ENCODE results near the gene LRRC71. TPM values are rescaled to one million over a fixed set of nuclear protein-coding genes. Genes with fewer than 3 reads are reported as not detected.

LRRC71 gene
- total and polyA plus RNA-seq, 2 donors from 2014 or later: 0.19 to 0.50 TPM

DNA sequence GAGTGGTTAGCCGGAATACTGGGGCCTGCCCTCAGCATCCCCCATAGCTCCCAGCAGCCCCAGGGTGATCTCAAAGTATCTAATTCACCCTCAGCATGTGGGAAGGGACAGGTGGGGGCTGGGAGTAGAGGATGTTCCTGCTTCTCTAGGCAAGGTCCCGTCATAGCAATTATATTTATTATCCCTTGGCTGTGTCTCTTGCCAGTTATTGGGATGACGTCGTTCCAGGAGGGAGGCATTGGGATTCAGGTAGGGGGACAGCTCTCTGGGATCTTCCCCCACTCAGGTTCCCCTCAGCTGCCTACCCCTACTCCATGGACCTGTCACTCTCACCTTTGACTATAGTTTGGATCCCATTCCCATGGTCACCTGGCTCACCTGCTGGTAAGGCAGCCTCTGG, 38.8 kb upstream of the LRRC71 start:
- no peak overlapping the region for H3K4me3 ChIP-seq (ENCODE audit: low read length in 3 of 3)
- H3K9me3 ChIP-seq (ENCODE audit: control insufficient read depth in 2 of 3, insufficient read depth in 1 of 3, low read length in 3 of 3): no peaks in the 10 kb centered on the region
- H3K4me1 ChIP-seq (ENCODE audit: control insufficient read depth in 2 of 3, insufficient read depth in 2 of 3, low read depth in 1 of 3, low read length in 3 of 3): no peaks in the 10 kb centered on the region
- no peak for DNase-seq
- H3K36me3 ChIP-seq (ENCODE audit: control insufficient read depth in 2 of 3, insufficient read depth in 3 of 3, low read length in 3 of 3): no peaks in the 10 kb centered on the region
- H3K9ac ChIP-seq (ENCODE audit: low read length in 3 of 3): no peak overlapping the region
- intact Hi-C loops (cut with DNase I): no loop called here
- no peak for FAIRE-seq
- TF ChIP-seq CTCF (IDR thresholded peaks at IDR 0.05; ENCODE audit: borderline replicate concordance, extremely low read depth, insufficient read depth): no peak
- no peak overlapping the region for H3K27ac ChIP-seq (ENCODE audit: low read depth in 2 of 2, low read length in 2 of 2)
- H3K27me3 ChIP-seq (ENCODE audit: control insufficient read depth, insufficient read depth, low read length): no peaks in the 10 kb centered on the region

DNA sequence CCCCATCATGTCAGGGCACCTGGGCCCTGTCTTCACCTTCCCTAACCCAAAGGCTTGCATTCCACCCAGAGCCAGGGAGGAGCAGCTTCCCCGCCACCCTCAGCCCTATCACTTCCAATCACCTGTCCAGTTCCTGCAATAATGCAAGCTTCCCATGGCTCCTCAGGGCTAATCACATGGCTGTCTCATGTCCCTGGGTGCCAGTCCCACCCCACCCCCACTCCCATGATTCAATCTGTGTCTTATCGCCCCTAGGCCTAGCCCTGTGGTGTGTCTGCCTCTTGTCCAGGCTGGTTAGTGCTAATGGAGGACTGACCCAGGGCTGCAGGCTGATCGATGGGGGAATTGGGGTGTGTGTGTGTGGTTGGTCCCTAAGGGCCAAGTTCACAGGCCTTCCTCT, 37.9 kb upstream of the LRRC71 start:
- no peaks in the 10 kb centered on the region for H3K27me3 ChIP-seq (ENCODE audit: control insufficient read depth, insufficient read depth, low read length)
- no peak overlapping the region for H3K27ac ChIP-seq (ENCODE audit: low read depth in 2 of 2, low read length in 2 of 2)
- no peak overlapping the region for H3K4me3 ChIP-seq (ENCODE audit: low read length in 3 of 3)
- no peak for TF ChIP-seq CTCF (IDR thresholded peaks at IDR 0.05; ENCODE audit: borderline replicate concordance, extremely low read depth, insufficient read depth)
- DNase-seq (no peak), FAIRE-seq (no peak)
- no peak overlapping the region for H3K9ac ChIP-seq (ENCODE audit: low read length in 3 of 3)
- no peaks in the 10 kb centered on the region for H3K36me3 ChIP-seq (ENCODE audit: control insufficient read depth in 2 of 3, insufficient read depth in 3 of 3, low read length in 3 of 3)
- no peaks in the 10 kb centered on the region for H3K9me3 ChIP-seq (ENCODE audit: control insufficient read depth in 2 of 3, insufficient read depth in 1 of 3, low read length in 3 of 3)
- intact Hi-C loops (cut with DNase I): no loop called here
- H3K4me1 ChIP-seq (ENCODE audit: control insufficient read depth in 2 of 3, insufficient read depth in 2 of 3, low read depth in 1 of 3, low read length in 3 of 3): no peaks in the 10 kb centered on the region

GRCh38 chr1:156883919-156884318, 36.5 kb upstream of the LRRC71 start:
- DNase-seq (no peak), FAIRE-seq (no peak)
- no peaks in the 10 kb centered on the region for H3K9me3 ChIP-seq (ENCODE audit: control insufficient read depth in 2 of 3, insufficient read depth in 1 of 3, low read length in 3 of 3)
- H3K9ac ChIP-seq (ENCODE audit: low read length in 3 of 3): no peak overlapping the region
- intact Hi-C loops (cut with DNase I): no loop called here
- no peak for TF ChIP-seq CTCF (IDR thresholded peaks at IDR 0.05; ENCODE audit: borderline replicate concordance, extremely low read depth, insufficient read depth)
- H3K36me3 ChIP-seq (ENCODE audit: control insufficient read depth in 2 of 3, insufficient read depth in 3 of 3, low read length in 3 of 3): no peaks in the 10 kb centered on the region
- H3K4me1 ChIP-seq (ENCODE audit: control insufficient read depth in 2 of 3, insufficient read depth in 2 of 3, low read depth in 1 of 3, low read length in 3 of 3): no peaks in the 10 kb centered on the region
- H3K4me3 ChIP-seq (ENCODE audit: low read length in 3 of 3): no peak overlapping the region
- H3K27me3 ChIP-seq (ENCODE audit: control insufficient read depth, insufficient read depth, low read length): no peaks in the 10 kb centered on the region
- H3K27ac ChIP-seq (ENCODE audit: low read depth in 2 of 2, low read length in 2 of 2): no peak overlapping the region

GRCh38 chr1:156884560-156885184, 35.8 kb upstream of the LRRC71 start:
- no peaks in the 10 kb centered on the region for H3K27me3 ChIP-seq (ENCODE audit: control insufficient read depth, insufficient read depth, low read length)
- H3K36me3 ChIP-seq (ENCODE audit: control insufficient read depth in 2 of 3, insufficient read depth in 3 of 3, low read length in 3 of 3): no peaks in the 10 kb centered on the region
- no peak overlapping the region for H3K9ac ChIP-seq (ENCODE audit: low read length in 3 of 3)
- intact Hi-C loops (cut with DNase I): no loop called here
- H3K27ac ChIP-seq (ENCODE audit: low read depth in 2 of 2, low read length in 2 of 2): no peak overlapping the region
- H3K4me1 ChIP-seq (ENCODE audit: control insufficient read depth in 2 of 3, insufficient read depth in 2 of 3, low read depth in 1 of 3, low read length in 3 of 3): no peaks in the 10 kb centered on the region
- no peak for TF ChIP-seq CTCF (IDR thresholded peaks at IDR 0.05; ENCODE audit: borderline replicate concordance, extremely low read depth, insufficient read depth)
- H3K4me3 ChIP-seq (ENCODE audit: low read length in 3 of 3): no peak overlapping the region
- DNase-seq: no peak
- no peak for FAIRE-seq
- no peaks in the 10 kb centered on the region for H3K9me3 ChIP-seq (ENCODE audit: control insufficient read depth in 2 of 3, insufficient read depth in 1 of 3, low read length in 3 of 3)
